HG03442 (cell line): ENCODE measurements around the gene SSBP4.

Experiments used
- ATAC-seq: cut with Tn5 transposase; IDR thresholded peaks from one replicate; pipeline ENCODE4 v1.9.1; 2021; ENCODE audit warnings: mild to moderate bottlenecking, moderate library complexity; ENCODE audit not compliant: unreplicated experiment

The SSBP4 gene

GRCh38 chr19:18419699-18420460 is 682 bp downstream of the SSBP4 start:
- ATAC-seq, result peak; percentile 16

GRCh38 chr19:18420930-18421329 is 1.7 kb downstream of the SSBP4 start:
- no peak for ATAC-seq

- no peak for ATAC-seq
These were observed 2.3 kb downstream of the SSBP4 start for GRCh38 chr19:18421371-18421959.

GRCh38 chr19:18422530-18423191 is 3.5 kb downstream of the SSBP4 start:
- ATAC-seq, result no peak

GRCh38 chr19:18423258-18424020 is 4.2 kb downstream of the SSBP4 start:
- ATAC-seq, result no peak

- no peak for ATAC-seq
These were observed 5.1 kb downstream of the SSBP4 start for GRCh38 chr19:18424122-18424889.

GRCh38 chr19:18424890-18425514 is 5.8 kb downstream of the SSBP4 start:
- no peak for ATAC-seq

- no peak for ATAC-seq
These were observed 6.6 kb downstream of the SSBP4 start for GRCh38 chr19:18425515-18426415.

- ATAC-seq, result no peak
These were observed 7.2 kb downstream of the SSBP4 start for GRCh38 chr19:18426416-18426767.

GRCh38 chr19:18427080-18427742 is 8.0 kb downstream of the SSBP4 start:
- no peak for ATAC-seq

GRCh38 chr19:18427743-18428113 is 8.5 kb downstream of the SSBP4 start:
- no peak for ATAC-seq

GRCh38 chr19:18428173-18428786 is 9.1 kb downstream of the SSBP4 start:
- ATAC-seq, result peak; percentile 3

- peak; percentile 51 for ATAC-seq
These were observed 9.8 kb downstream of the SSBP4 start for GRCh38 chr19:18428787-18429674.

GRCh38 chr19:18429717-18430416 is 10.7 kb downstream of the SSBP4 start:
- ATAC-seq, result no peak

- ATAC-seq, result no peak
These were observed 11.4 kb downstream of the SSBP4 start for GRCh38 chr19:18430417-18431144.
